ENCODE measurements around the gene ANGPTL8. TPM values are rescaled to one million over a fixed set of nuclear protein-coding genes. Genes with fewer than 3 reads are reported as not detected.

The ANGPTL8 gene
- total RNA-seq, 1 experiment from 2014 or later: not detected

- Mint-ChIP-seq H3K27me3 (ENCODE audit: low read depth) (no peaks in the 10 kb centered on the region), H3K27ac (no peak overlapping the region), H3K9me3 (no peaks in the 10 kb centered on the region), H3K36me3 (peaks cover 18% of the 10 kb centered on the region), H3K4me3 (no peak overlapping the region), H3K4me1 (peaks cover 5% of the 10 kb centered on the region)
- TF ChIP-seq ZNF671 (CRISPR knock-in tag; IDR thresholded peaks at IDR 0.05) (no peak), GABPB1 (CRISPR knock-in tag; IDR thresholded peaks at IDR 0.05) (no peak), CREB1 (CRISPR knock-in tag; IDR thresholded peaks at IDR 0.05) (no peak), GTF2I (CRISPR knock-in tag; conservative IDR thresholded peaks at IDR 0.05) (no peak), PRRX2 (CRISPR knock-in tag; IDR thresholded peaks at IDR 0.05) (no peak), NR3C1 (CRISPR knock-in tag; conservative IDR thresholded peaks at IDR 0.05; ENCODE audit: low read depth) (no peak), FOXP1 (CRISPR knock-in tag; IDR thresholded peaks at IDR 0.05; ENCODE audit: borderline replicate concordance) (no peak), ESRRA (CRISPR knock-in tag; IDR thresholded peaks at IDR 0.05; ENCODE audit: borderline replicate concordance) (no peak)
- TF ChIP-seq, protein P1, sequence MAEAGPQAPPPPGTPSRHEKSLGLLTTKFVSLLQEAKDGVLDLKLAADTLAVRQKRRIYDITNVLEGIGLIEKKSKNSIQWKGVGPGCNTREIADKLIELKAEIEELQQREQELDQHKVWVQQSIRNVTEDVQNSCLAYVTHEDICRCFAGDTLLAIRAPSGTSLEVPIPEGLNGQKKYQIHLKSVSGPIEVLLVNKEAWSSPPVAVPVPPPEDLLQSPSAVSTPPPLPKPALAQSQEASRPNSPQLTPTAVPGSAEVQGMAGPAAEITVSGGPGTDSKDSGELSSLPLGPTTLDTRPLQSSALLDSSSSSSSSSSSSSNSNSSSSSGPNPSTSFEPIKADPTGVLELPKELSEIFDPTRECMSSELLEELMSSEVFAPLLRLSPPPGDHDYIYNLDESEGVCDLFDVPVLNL (CRISPR knock-in tag; IDR thresholded peaks at IDR 0.05; ENCODE audit: borderline replicate concordance, low read depth): no peak
- no peak for DNase-seq (ENCODE audit: low spot score)
- ChIA-PET POLR2A (no interaction called here), CTCF (no interaction called here)
- no peak for ATAC-seq
Measured at GRCh38 chr19:11233073-11233472, 6.3 kb upstream of the ANGPTL8 start.

DNA sequence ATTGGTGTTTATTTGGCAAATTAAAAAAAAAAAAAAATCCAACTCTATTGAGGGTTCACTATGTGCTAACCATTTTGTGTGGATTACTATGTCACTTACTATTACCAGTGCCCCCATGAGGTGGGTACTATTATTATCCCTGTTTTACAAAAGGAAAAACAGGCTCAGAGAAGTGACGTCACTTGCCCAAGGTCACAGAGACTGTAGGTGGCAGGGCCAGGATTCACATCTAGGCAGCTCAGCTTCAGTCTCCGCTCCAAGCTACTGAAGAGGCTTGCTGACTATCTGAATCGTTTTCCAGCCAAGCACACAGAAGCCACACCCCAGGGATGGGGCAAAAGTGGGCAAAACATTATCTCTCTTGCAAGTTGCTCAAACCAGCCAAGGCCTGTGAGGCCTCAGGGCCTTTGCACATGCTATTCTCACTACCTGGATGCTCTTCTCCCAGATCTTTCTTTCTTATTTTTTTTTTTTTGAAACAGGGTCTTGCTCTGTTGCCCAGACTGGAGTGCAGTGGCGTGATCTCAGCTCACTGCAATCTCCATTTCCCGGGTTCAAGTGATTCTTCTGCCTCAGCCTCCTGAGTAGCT is 4.8 kb upstream of the ANGPTL8 start:
- Mint-ChIP-seq H3K4me1 (peaks cover 5% of the 10 kb centered on the region), H3K36me3 (peaks cover 24% of the 10 kb centered on the region), H3K4me3 (no peak overlapping the region), H3K9me3 (0 out of 2 replicates have a peak, but pooled peaks cover 4% of the 10 kb centered on the region), H3K27ac (no peak overlapping the region), H3K27me3 (ENCODE audit: low read depth) (no peaks in the 10 kb centered on the region)
- no peak for TF ChIP-seq PRDM15 (CRISPR knock-in tag; IDR thresholded peaks at IDR 0.05)
- no peak for TF ChIP-seq ZSCAN18 (CRISPR knock-in tag; IDR thresholded peaks at IDR 0.05)
- TF ChIP-seq GTF2I (CRISPR knock-in tag; conservative IDR thresholded peaks at IDR 0.05): 0 out of 2 replicates have a peak, but pooled peaks have one; percentile 34
- TF ChIP-seq SMAD3 (CRISPR knock-in tag; IDR thresholded peaks at IDR 0.05; ENCODE audit: borderline replicate concordance): no peak
- no peak for TF ChIP-seq OVOL2 (CRISPR knock-in tag; IDR thresholded peaks at IDR 0.05; ENCODE audit: borderline replicate concordance)
- TF ChIP-seq CTCF (IDR thresholded peaks at IDR 0.05): no peak
- TF ChIP-seq, protein P2, sequence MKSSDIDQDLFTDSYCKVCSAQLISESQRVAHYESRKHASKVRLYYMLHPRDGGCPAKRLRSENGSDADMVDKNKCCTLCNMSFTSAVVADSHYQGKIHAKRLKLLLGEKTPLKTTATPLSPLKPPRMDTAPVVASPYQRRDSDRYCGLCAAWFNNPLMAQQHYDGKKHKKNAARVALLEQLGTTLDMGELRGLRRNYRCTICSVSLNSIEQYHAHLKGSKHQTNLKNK (CRISPR knock-in tag; IDR thresholded peaks at IDR 0.05): no peak
- POLR2A ChIA-PET: no interaction called here
- no peak for ATAC-seq
- no peak for DNase-seq (ENCODE audit: low spot score)
- CTCF ChIA-PET: interaction anchor here (0.8 kb wide), 1 partner anchor 59 kb away, joined by 3 read pairs; no protein-coding TSS in a partner anchor
